DOHH2 (cell line): Measurements from ENCODE around the gene CLMN.

ENCODE experiments used
- H3F3A ChIP-seq: fragments of 200-600 bp; sonication (generic), shearing (Covaris generic); 2 replicates; pipeline ENCODE4 v1.6.0; 2016; ENCODE audit warnings: antibody characterized with exemption, mild to moderate bottlenecking; ENCODE audit not compliant: control insufficient read depth, insufficient read depth
- H3K27ac ChIP-seq: fragments of 200-600 bp; sonication (generic); 2 replicates; pipeline ENCODE4 v1.5.1; 2014; ENCODE audit warnings: low read depth, mild to moderate bottlenecking, low read length, moderate library complexity
- H3K27me3 ChIP-seq: fragments of 200-600 bp; sonication (generic); 2 replicates; pipeline ENCODE4 v1.6.1; 2014; ENCODE audit warnings: mild to moderate bottlenecking, low read length, mixed read lengths; ENCODE audit not compliant: control insufficient read depth
- H3K36me3 ChIP-seq: fragments of 200-600 bp; sonication (generic); 2 replicates; pipeline ENCODE4 v1.6.1; 2014; ENCODE audit warnings: mild to moderate bottlenecking, low read length, moderate library complexity, mixed read lengths; ENCODE audit not compliant: control insufficient read depth
- H3K4me1 ChIP-seq: fragments of 200-600 bp; sonication (generic); 2 replicates; pipeline ENCODE4 v1.6.1; 2014; ENCODE audit warnings: mild to moderate bottlenecking, low read length, mixed read lengths; ENCODE audit not compliant: control insufficient read depth
- H3K4me2 ChIP-seq: fragments of 200-600 bp; sonication (generic); 2 replicates; pipeline ENCODE4 v1.6.0; 2014; ENCODE audit warnings: mild to moderate bottlenecking, low read length, moderate library complexity
- H3K4me3 ChIP-seq: fragments of 200-600 bp; sonication (generic); 2 replicates; pipeline ENCODE4 v1.5.1; 2014; ENCODE audit warnings: mild to moderate bottlenecking, low read length, mixed read lengths
- H3K79me2 ChIP-seq: fragments of 200-600 bp; sonication (generic); 2 replicates; pipeline ENCODE4 v1.6.1; 2014; ENCODE audit warnings: mild to moderate bottlenecking, low read length, mixed read lengths; ENCODE audit not compliant: control insufficient read depth
- H3K9me2 ChIP-seq: fragments of 200-600 bp; sonication (generic); replicated peaks from 2 replicates; pipeline ENCODE4 v1.6.1; 2014; ENCODE audit warnings: mild to moderate bottlenecking, low read length, mixed read lengths; ENCODE audit not compliant: control insufficient read depth
- H3K9me3 ChIP-seq: fragments of 200-600 bp; sonication (generic); 2 replicates; pipeline ENCODE4 v1.6.1; 2014; ENCODE audit warnings: antibody characterized with exemption, low read length, mixed read lengths; ENCODE audit not compliant: control insufficient read depth, insufficient read depth
- H4K20me1 ChIP-seq: fragments of 200-600 bp; sonication (generic); 2 replicates; pipeline ENCODE4 v1.6.0; 2014; ENCODE audit warnings: low read depth, mild to moderate bottlenecking, antibody characterized with exemption, low read length, moderate library complexity; ENCODE audit not compliant: control insufficient read depth, insufficient read depth
- EZH2phosphoT487 ChIP-seq: fragments of 200-600 bp; sonication (generic); IDR thresholded peaks from 2 replicates; pipeline ENCODE4 v1.6.1; 2017; ENCODE audit warnings: borderline replicate concordance, mild to moderate bottlenecking, antibody characterized with exemption, low read length, moderate library complexity, mixed read lengths
- TF ChIP-seq, protein P1 (sequence below): fragments of 200-600 bp; sonication (generic); IDR thresholded peaks from one replicate; pipeline ENCODE4 v1.5.1; 2014; ENCODE audit warnings: antibody characterized with exemption, mild to moderate bottlenecking, low read depth, low read length; ENCODE audit not compliant: poor library complexity, severe bottlenecking

Gene CLMN

DNA sequence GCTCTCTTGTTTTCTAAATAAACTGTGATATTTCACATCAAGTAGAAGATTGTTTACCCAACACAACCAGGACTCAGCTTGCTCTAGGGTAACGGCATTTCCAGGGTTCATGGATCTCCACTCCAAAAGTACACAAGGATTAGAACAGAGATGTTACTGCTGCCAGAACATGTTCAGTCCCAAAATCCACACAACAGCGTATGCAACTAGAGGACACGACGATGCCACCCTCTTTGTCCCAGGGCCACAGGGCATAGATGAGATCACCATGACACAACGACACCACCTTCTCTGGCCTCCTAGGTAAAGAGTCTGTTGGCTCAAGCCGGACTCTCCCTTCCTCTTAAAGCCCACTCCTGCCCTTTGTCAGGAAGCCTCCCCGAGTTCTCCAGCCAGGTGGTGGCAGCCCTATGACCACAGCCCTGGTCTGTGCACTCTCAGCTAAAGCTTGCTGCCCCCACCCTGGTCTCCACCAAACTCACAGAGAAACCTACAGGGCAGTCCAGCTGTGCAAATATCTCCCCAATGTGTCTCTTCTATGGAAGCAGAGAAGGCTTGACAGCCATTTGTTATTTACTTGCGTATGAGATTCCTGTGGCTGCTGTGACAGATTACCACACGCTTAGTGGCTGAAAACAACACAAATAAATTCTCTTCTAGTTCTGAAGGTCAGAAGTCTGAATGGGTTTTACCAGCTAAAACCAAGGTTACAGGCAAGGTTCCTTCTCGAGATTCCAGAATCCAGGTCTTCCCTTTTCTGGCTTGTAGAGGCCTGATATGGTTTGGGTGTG is 10.3 kb downstream of the CLMN start:
- Histone ChIP-seq H3K4me3 (no peak overlapping the region), H3F3A (no peaks in the 10 kb centered on the region), H3K27ac (no peak overlapping the region), H3K9me3 (no peaks in the 10 kb centered on the region), H4K20me1 (no peaks in the 10 kb centered on the region), H3K36me3 (no peaks in the 10 kb centered on the region), H3K79me2 (no peaks in the 10 kb centered on the region), H3K4me1 (no peaks in the 10 kb centered on the region), H3K4me2 (no peak overlapping the region), H3K9me2 (no peaks in the 10 kb centered on the region), H3K27me3 (peaks cover 12% of the 10 kb centered on the region)
- TF ChIP-seq, protein P1, sequence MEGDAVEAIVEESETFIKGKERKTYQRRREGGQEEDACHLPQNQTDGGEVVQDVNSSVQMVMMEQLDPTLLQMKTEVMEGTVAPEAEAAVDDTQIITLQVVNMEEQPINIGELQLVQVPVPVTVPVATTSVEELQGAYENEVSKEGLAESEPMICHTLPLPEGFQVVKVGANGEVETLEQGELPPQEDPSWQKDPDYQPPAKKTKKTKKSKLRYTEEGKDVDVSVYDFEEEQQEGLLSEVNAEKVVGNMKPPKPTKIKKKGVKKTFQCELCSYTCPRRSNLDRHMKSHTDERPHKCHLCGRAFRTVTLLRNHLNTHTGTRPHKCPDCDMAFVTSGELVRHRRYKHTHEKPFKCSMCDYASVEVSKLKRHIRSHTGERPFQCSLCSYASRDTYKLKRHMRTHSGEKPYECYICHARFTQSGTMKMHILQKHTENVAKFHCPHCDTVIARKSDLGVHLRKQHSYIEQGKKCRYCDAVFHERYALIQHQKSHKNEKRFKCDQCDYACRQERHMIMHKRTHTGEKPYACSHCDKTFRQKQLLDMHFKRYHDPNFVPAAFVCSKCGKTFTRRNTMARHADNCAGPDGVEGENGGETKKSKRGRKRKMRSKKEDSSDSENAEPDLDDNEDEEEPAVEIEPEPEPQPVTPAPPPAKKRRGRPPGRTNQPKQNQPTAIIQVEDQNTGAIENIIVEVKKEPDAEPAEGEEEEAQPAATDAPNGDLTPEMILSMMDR = no peak
- TF ChIP-seq EZH2phosphoT487 = no peak

DNA sequence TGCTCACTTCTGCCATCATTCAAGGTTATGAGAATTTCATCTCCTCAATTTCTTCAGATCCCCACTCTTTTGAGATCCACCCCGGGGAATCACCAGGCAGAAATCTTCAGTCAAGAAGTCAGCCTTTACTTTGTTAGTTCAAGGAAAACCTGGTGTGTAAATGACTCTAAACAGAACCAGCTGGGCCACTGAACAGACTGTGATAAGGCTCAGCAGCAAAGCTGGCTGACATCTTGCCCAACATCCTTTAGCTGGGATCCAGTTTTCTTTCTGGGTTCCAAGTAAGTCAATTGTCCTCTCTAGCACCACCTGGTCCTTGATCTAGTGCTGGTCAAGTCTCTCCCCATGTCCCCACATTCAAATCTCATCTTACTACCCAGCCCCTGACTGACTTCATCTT is 11.6 kb downstream of the CLMN start:
- Histone ChIP-seq H3K4me1 (no peaks in the 10 kb centered on the region), H3K9me3 (no peaks in the 10 kb centered on the region), H3K27me3 (peaks cover 6% of the 10 kb centered on the region), H3K36me3 (no peaks in the 10 kb centered on the region), H3K9me2 (no peaks in the 10 kb centered on the region), H4K20me1 (no peaks in the 10 kb centered on the region), H3K4me3 (no peak overlapping the region), H3K27ac (no peak overlapping the region), H3K4me2 (no peak overlapping the region), H3K79me2 (no peaks in the 10 kb centered on the region), H3F3A (no peaks in the 10 kb centered on the region)
- TF ChIP-seq, protein P1 = no peak
- no peak for TF ChIP-seq EZH2phosphoT487

DNA sequence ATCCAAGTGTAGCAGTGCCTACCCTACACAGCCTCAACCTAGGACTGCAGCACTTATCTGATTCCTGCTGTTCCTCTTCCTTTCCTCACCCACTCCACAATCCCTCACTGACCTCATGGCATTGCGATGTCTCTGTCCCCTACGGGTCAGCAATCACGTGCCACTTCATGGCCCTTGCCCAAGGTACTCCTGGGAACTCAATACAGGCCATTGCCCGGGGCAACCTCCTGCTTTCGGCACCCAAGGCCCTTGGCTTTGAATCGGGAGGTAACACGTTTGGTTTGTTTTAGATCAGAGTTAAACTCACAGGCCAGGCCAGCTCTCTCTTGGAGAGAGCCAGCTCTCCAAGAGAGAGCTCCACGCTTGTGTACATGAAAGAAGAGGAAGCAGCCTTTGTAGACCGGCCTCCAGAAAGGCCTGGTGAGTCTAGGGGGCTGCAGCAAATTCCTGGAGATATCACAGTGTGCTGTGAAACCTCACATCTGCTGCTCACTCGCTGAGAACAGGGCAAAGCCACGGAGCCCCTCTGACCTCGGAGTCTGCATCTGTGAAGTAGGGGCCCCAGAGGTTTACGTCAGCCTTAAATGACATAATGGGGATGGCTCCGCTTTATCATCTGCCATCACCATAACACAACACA is 12.2 kb downstream of the CLMN start:
- Histone ChIP-seq H3K4me2 (no peak overlapping the region), H3K27me3 (peaks cover 11% of the 10 kb centered on the region), H4K20me1 (no peaks in the 10 kb centered on the region), H3K79me2 (no peaks in the 10 kb centered on the region), H3K9me3 (no peaks in the 10 kb centered on the region), H3K36me3 (no peaks in the 10 kb centered on the region), H3K4me1 (no peaks in the 10 kb centered on the region), H3K27ac (no peak overlapping the region), H3K9me2 (no peaks in the 10 kb centered on the region), H3K4me3 (no peak overlapping the region), H3F3A (no peaks in the 10 kb centered on the region)
- no peak for TF ChIP-seq EZH2phosphoT487
- TF ChIP-seq, protein P1 = no peak
